Chondrocyte (in vitro differentiated cells): ENCODE data around the gene PKM. TPM values are rescaled to one million over a fixed set of nuclear protein-coding genes. Genes with fewer than 3 reads are reported as not detected.

Source experiments
- DNase-seq: peaks from one replicate; pipeline ENCODE4 v3.0.0; 2021; ENCODE audit warnings: mixed read lengths, low spot score
- H3K27ac Mint-ChIP-seq: one replicate; pipeline ENCODE4 v1.8.0; 2021; ENCODE audit warnings: mild to moderate bottlenecking, moderate library complexity, mixed read lengths; ENCODE audit not compliant: unreplicated experiment
- H3K27me3 Mint-ChIP-seq: 2 replicates; pipeline ENCODE4 v1.8.0; 2021; ENCODE audit warnings: low read depth, mixed read lengths
- H3K36me3 Mint-ChIP-seq: 2 replicates; pipeline ENCODE4 v1.8.0; 2021; ENCODE audit warnings: low read depth, mixed read lengths
- H3K4me1 Mint-ChIP-seq: 2 replicates; pipeline ENCODE4 v1.8.0; 2021; ENCODE audit warnings: low read depth, mild to moderate bottlenecking, mixed read lengths
- H3K4me3 Mint-ChIP-seq: one replicate; pipeline ENCODE4 v1.8.0; 2021; ENCODE audit warnings: mild to moderate bottlenecking, moderate library complexity, mixed read lengths; ENCODE audit not compliant: unreplicated experiment
- H3K9me3 Mint-ChIP-seq: 2 replicates; pipeline ENCODE4 v1.8.0; 2021; ENCODE audit warnings: low read depth, mixed read lengths
- total RNA-seq: library from RNA; stranded (reverse); gene quantifications from 3 replicates; pipeline ENCODE4 v1.2.1, GENCODE V29; 2021
- TF ChIP-seq, protein P1 (sequence below): fragments of 200-600 bp; sonication (generic); IDR thresholded peaks from 2 replicates; pipeline ENCODE4 v1.5.0; 2021; ENCODE audit warnings: antibody characterized with exemption, mild to moderate bottlenecking, moderate library complexity

The PKM gene
- total RNA-seq, 1 donor from 2014 or later, result 976 TPM

DNA sequence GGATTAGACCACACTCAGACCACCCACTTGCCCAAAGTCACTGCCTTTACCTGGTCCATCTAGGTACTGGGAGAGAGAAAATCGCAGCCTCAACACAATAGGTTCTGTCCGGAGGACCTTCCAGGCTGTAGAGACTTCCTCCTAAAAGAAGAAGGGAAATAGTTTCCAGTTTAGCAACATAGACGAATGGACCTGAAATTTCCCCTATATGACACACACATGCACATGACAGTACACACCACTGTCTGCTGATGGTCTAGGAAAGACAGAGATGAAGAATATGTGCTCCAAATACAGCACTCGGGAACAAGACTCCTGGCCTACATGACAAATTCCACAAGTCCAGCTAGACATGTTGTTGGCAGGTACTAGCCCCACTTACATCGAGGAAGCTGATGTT, 34.0 kb upstream of the PKM start:
- no peak overlapping the region for H3K27ac Mint-ChIP-seq
- H3K9me3 Mint-ChIP-seq, result no peaks in the 10 kb centered on the region
- peaks cover 3% of the 10 kb centered on the region for H3K4me1 Mint-ChIP-seq
- peaks cover 57% of the 10 kb centered on the region for H3K36me3 Mint-ChIP-seq
- no peaks in the 10 kb centered on the region for H3K27me3 Mint-ChIP-seq
- TF ChIP-seq, protein P1, sequence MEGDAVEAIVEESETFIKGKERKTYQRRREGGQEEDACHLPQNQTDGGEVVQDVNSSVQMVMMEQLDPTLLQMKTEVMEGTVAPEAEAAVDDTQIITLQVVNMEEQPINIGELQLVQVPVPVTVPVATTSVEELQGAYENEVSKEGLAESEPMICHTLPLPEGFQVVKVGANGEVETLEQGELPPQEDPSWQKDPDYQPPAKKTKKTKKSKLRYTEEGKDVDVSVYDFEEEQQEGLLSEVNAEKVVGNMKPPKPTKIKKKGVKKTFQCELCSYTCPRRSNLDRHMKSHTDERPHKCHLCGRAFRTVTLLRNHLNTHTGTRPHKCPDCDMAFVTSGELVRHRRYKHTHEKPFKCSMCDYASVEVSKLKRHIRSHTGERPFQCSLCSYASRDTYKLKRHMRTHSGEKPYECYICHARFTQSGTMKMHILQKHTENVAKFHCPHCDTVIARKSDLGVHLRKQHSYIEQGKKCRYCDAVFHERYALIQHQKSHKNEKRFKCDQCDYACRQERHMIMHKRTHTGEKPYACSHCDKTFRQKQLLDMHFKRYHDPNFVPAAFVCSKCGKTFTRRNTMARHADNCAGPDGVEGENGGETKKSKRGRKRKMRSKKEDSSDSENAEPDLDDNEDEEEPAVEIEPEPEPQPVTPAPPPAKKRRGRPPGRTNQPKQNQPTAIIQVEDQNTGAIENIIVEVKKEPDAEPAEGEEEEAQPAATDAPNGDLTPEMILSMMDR, result no peak
- DNase-seq, result no peak
- H3K4me3 Mint-ChIP-seq, result no peak overlapping the region

DNA sequence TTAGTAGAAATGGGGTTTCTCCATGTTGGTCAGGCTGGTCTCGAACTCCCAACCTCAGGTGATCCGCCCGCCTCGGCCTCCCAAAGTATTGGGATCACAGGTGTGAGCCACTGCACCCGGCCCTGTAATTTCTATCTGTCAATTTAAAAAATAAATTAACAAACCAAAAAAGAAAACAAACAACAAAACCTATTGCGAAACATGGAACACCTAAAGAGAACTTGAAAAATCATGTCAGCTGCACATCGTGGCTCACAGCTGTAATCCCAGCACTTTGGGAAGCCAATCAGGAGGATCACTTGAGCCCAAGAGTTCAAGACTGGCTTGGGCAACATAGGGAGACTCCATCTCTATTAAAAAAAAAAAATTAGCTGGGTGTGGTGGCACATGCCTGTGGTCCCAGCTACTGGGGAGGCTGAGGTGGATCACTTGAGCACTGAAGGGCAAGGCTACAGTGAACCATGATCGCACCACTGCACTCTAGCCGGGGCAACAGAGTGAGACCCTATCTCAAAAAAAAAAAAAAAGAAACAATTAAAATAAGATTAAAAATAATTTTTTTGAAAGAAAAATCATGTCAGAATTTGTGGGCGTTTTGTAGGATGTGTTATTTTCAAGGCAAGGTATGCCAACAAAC, 21.8 kb upstream of the PKM start:
- Mint-ChIP-seq H3K36me3 (peaks cover 57% of the 10 kb centered on the region), H3K27me3 (no peaks in the 10 kb centered on the region), H3K4me1 (no peaks in the 10 kb centered on the region), H3K27ac (no peak overlapping the region), H3K9me3 (no peaks in the 10 kb centered on the region), H3K4me3 (no peak overlapping the region)
- no peak for DNase-seq
- TF ChIP-seq, protein P1, result no peak

DNA sequence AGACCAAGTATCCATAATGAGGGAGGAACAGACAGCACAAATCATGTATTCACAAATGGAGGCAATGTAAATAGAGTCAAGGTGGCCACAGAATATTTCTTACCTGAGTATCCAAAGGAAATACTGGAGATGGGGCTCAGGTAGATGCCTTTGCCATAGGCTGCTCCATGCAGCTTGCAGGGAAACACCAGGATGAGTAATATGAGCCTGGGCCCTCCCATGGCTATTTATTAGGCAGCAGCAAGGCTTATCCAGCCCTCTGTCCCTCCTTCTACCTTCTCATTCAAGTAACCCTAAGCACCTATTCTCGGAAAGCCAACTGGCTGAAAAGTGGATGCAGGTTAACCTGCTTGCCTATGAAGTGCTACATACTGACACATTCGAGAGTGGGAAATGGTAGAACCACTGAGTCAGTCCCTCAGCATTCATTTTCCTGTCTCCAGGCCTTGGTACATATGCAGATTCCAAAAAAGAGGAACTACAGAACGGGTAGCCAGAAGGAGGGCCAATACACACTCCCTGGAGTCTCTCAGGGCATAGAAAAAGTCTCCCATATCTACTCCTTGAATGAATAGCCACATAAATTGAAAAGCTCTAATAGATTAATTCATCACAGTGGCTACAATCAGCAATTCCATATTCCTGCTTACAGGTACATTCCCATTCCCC, 18.3 kb upstream of the PKM start:
- DNase-seq, result no peak
- Mint-ChIP-seq H3K4me3 (no peak overlapping the region), H3K27ac (no peak overlapping the region), H3K9me3 (no peaks in the 10 kb centered on the region), H3K36me3 (peaks cover 47% of the 10 kb centered on the region), H3K4me1 (no peaks in the 10 kb centered on the region), H3K27me3 (no peaks in the 10 kb centered on the region)
- TF ChIP-seq, protein P1, result no peak

DNA sequence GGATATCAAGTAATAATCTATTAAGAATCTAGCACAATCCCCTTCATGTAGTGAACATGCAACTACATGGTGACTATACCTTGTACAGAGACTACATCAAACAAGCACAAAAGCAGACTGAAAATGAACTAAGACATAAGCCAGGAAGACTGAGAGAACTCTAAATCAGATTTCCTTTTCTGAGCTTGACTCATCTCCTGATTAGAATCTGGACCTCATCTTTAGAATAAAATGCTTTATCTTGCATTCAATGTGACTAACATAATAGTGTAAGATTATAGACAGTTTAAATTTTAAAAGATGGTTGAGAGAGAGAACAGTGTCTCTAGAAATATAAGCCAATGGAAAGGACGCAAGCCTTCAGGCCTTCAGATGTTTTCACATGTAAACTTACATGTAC, 17.5 kb upstream of the PKM start:
- no peak overlapping the region for H3K27ac Mint-ChIP-seq
- TF ChIP-seq, protein P1, result no peak
- H3K9me3 Mint-ChIP-seq, result no peaks in the 10 kb centered on the region
- H3K4me3 Mint-ChIP-seq, result no peak overlapping the region
- no peak for DNase-seq
- H3K36me3 Mint-ChIP-seq, result peaks cover 46% of the 10 kb centered on the region
- H3K27me3 Mint-ChIP-seq, result no peaks in the 10 kb centered on the region
- no peaks in the 10 kb centered on the region for H3K4me1 Mint-ChIP-seq

DNA sequence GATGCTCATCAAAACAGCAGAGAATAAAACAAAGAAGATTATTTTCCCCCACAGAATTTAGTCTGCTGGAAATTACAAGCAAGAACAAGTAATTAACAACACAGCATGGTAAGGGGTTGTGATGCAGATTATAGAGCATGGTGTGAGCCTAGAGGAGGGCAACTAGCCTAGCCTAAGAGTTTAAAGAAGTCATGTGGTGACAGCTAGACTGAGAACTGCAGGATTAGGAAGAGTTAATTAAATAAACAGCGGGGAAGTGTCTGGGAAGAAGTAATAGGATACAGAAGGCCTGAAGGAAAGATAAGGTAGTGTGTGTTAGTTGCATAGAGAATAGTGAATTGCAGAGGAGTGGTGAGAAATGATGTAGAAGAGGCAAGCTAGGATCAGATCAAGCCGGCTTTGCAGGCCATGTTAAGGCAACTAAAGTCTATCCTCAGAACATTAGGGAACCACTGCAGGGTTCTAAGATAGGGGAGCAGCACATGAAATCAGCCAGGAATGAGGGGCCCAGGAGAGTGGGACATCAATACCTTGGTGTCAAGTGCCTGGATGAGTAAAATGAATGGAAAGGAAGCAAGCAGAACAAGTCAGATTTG, 11.9 kb upstream of the PKM start:
- peaks cover 7% of the 10 kb centered on the region for H3K4me1 Mint-ChIP-seq
- H3K27me3 Mint-ChIP-seq, result no peaks in the 10 kb centered on the region
- no peak for DNase-seq
- TF ChIP-seq, protein P1, result no peak
- H3K9me3 Mint-ChIP-seq, result no peaks in the 10 kb centered on the region
- peaks cover 36% of the 10 kb centered on the region for H3K36me3 Mint-ChIP-seq
- H3K27ac Mint-ChIP-seq, result no peak overlapping the region
- no peak overlapping the region for H3K4me3 Mint-ChIP-seq
